ENCODE data around the gene CAMTA2.

Gene CAMTA2

DNA sequence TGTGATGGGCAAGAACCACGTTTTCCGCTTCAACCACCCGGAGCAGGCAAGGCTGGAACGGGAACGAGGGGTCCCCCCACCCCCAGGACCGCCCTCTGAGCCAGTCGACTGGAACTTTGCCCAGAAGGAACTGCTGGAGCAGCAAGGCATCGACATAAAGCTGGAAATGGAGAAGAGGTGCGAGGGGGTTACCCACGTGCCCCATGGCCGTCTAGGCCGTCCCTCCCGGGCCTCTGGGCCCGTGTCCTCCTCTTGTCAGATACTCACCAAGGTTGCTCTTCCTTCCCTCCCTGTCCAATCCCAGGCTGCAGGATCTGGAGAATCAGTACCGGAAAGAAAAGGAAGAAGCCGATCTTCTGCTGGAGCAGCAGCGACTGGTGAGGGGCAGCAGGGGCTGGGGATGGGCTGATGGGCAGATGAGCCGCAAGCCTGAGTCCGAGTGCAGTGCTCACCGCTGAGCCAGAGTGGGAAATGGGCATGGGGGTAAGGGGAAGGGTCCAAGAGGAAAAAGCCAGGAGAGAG, 33.1 kb upstream of the CAMTA2 start:
- TF ChIP-seq, protein P1, sequence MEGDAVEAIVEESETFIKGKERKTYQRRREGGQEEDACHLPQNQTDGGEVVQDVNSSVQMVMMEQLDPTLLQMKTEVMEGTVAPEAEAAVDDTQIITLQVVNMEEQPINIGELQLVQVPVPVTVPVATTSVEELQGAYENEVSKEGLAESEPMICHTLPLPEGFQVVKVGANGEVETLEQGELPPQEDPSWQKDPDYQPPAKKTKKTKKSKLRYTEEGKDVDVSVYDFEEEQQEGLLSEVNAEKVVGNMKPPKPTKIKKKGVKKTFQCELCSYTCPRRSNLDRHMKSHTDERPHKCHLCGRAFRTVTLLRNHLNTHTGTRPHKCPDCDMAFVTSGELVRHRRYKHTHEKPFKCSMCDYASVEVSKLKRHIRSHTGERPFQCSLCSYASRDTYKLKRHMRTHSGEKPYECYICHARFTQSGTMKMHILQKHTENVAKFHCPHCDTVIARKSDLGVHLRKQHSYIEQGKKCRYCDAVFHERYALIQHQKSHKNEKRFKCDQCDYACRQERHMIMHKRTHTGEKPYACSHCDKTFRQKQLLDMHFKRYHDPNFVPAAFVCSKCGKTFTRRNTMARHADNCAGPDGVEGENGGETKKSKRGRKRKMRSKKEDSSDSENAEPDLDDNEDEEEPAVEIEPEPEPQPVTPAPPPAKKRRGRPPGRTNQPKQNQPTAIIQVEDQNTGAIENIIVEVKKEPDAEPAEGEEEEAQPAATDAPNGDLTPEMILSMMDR (conservative IDR thresholded peaks at IDR 0.05; ENCODE audit: low read depth, low read length), result no peak
- DNase-seq (ENCODE audit: low read depth), result no peak
- H3K4me3 ChIP-seq (ENCODE audit: low read depth, low read length), result no peak overlapping the region

GRCh38 chr17:5019475-5019956, 32.0 kb upstream of the CAMTA2 start:
- no peak overlapping the region for H3K4me3 ChIP-seq (ENCODE audit: low read depth, low read length)
- TF ChIP-seq, protein P1 (conservative IDR thresholded peaks at IDR 0.05; ENCODE audit: low read depth, low read length), result peak; percentile 18
- DNase-seq (ENCODE audit: low read depth), result peak; percentile 22

DNA sequence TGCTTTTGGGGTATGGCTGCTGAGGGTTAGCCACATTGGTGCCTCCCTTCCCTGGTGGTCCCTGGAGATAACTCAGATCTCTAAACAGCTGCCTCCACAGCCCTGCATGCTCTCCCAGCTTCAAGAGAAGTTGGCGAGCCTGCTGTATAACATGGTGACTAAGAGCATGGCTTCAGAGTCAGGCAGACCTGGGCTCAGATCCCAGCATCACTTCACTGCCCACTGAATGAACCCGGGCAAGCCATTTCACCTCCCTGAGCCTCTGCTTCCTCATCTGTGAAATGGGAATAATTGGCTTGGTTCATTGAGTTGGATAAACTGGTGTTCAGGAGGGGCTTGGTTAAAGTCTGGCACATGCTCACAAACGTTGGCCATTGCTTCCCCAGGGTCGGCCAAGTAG, 26.9 kb upstream of the CAMTA2 start:
- TF ChIP-seq, protein P1 (conservative IDR thresholded peaks at IDR 0.05; ENCODE audit: low read depth, low read length), result no peak
- no peak for DNase-seq (ENCODE audit: low read depth)

DNA sequence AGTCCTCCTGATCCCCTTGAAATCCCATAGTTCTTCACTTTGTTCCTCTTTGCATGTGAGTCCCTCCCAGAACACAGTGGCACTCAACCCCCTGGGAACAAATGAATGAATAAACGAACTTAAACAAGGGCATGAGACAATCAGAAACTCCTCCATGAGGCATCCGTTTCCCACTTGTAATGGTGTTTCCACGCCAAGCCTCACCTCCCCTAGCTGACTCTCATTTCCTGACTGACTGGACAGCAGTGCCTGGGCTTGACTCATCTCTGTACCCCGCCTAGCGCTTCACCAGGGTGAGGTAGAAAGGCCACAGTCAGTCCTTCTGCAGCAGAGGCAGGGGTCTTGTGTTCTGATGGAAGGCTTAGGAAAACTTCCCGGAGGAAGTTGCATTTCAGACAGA, 24.5 kb upstream of the CAMTA2 start:
- TF ChIP-seq, protein P1 (conservative IDR thresholded peaks at IDR 0.05; ENCODE audit: low read depth, low read length), result no peak
- H3K4me3 ChIP-seq (ENCODE audit: low read depth, low read length), result no peak overlapping the region
- DNase-seq (ENCODE audit: low read depth), result peak; percentile 79

More for the DNA sequence above, 26.9 kb upstream of the CAMTA2 start:
- no peak overlapping the region for H3K4me3 ChIP-seq (ENCODE audit: low read depth, low read length)

DNA sequence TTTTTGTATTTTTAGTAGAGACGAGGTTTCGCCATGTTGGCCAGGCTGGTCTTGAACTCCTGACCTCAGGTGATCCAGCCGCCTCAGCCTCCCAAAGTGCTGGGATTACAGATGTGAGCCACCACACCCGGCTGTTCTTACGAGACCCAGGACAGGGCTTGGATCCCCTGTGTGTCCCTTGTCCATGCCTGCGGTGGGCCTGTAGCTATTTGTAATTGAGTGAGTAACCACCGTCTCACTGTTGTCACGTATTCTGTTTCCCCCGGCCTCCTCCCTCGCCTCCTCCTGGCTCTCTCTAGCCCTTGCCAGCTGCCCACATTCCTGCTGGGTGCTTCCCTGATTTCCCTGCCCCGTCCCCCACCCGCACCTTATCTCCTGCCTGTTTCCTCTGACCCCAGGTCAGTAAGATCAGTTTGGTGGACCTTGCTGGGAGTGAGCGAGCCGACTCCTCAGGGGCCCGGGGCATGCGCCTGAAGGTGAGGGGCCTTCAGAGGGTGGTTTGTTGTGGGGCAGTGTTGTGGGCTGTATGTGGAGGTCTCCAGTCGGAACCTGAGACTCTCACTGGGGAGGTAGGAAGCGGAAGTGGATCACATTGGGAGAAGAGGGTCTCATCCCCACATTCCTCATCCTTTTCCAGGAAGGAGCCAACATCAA, 15.9 kb upstream of the CAMTA2 start:
- H3K4me3 ChIP-seq (ENCODE audit: low read depth, low read length), result no peak overlapping the region
- TF ChIP-seq, protein P1 (conservative IDR thresholded peaks at IDR 0.05; ENCODE audit: low read depth, low read length), result no peak
- no peak for DNase-seq (ENCODE audit: low read depth)

- no peak overlapping the region for H3K4me3 ChIP-seq (ENCODE audit: low read depth, low read length)
- no peak for DNase-seq (ENCODE audit: low read depth)
- TF ChIP-seq, protein P1 (conservative IDR thresholded peaks at IDR 0.05; ENCODE audit: low read depth, low read length), result no peak
These were observed 14.8 kb upstream of the CAMTA2 start for GRCh38 chr17:5002121-5002788.

All from choroid plexus epithelial cell (primary cell).